ENCODE results near the gene BRSK2. TPM values are rescaled to one million over a fixed set of nuclear protein-coding genes. Genes with fewer than 3 reads are reported as not detected.
A peak's percentile ranks its signal among the peaks of the same experiment; 100 is the strongest.

Gene BRSK2
- total RNA-seq, 1 donor from 2014 or later, result 49.2 TPM

GRCh38 chr11:1389103-1389931, 417 bp upstream of the BRSK2 start:
- peaks cover 17% of the 10 kb centered on the region for H3K27me3 Mint-ChIP-seq
- DNase-seq (ENCODE audit: low spot score, unreplicated experiment), result peak; percentile 97
- no peak overlapping the region for H3K27ac Mint-ChIP-seq
- peak; percentile 20 for TF ChIP-seq CTCF (IDR thresholded peaks at IDR 0.05; ENCODE audit: unreplicated experiment)
- H3K9me3 Mint-ChIP-seq (ENCODE audit: low read depth), result peaks cover 3% of the 10 kb centered on the region
- H3K4me1 Mint-ChIP-seq (ENCODE audit: low read depth), result peaks cover 9% of the 10 kb centered on the region
- peak overlapping the region; percentile 68 for H3K4me3 Mint-ChIP-seq (ENCODE audit: low read depth)
- H3K36me3 Mint-ChIP-seq (ENCODE audit: insufficient read depth), result peaks cover 2% of the 10 kb centered on the region

GRCh38 chr11:1390569-1391164, 933 bp downstream of the BRSK2 start:
- Mint-ChIP-seq H3K4me3 (ENCODE audit: low read depth) (peak overlapping the region; percentile 78), H3K36me3 (ENCODE audit: insufficient read depth) (peaks cover 2% of the 10 kb centered on the region), H3K9me3 (ENCODE audit: low read depth) (peaks cover 3% of the 10 kb centered on the region), H3K27ac (no peak overlapping the region), H3K4me1 (ENCODE audit: low read depth) (peaks cover 9% of the 10 kb centered on the region), H3K27me3 (peaks cover 14% of the 10 kb centered on the region)
- no peak for TF ChIP-seq CTCF (IDR thresholded peaks at IDR 0.05; ENCODE audit: unreplicated experiment)
- peak; percentile 58 for DNase-seq (ENCODE audit: low spot score, unreplicated experiment)

- Mint-ChIP-seq H3K27ac (peak overlapping the region; percentile 85), H3K27me3 (peaks cover 14% of the 10 kb centered on the region)
- no peak for DNase-seq (ENCODE audit: low spot score, unreplicated experiment)
These were observed 1.7 kb downstream of the BRSK2 start for GRCh38 chr11:1391165-1392075.

GRCh38 chr11:1392111-1392510, 2.4 kb downstream of the BRSK2 start:
- Mint-ChIP-seq H3K4me1 (ENCODE audit: low read depth) (peaks cover 9% of the 10 kb centered on the region), H3K27me3 (peaks cover 9% of the 10 kb centered on the region), H3K9me3 (ENCODE audit: low read depth) (peaks cover 3% of the 10 kb centered on the region), H3K27ac (no peak overlapping the region), H3K4me3 (ENCODE audit: low read depth) (peak overlapping the region; percentile 78), H3K36me3 (ENCODE audit: insufficient read depth) (peaks cover 2% of the 10 kb centered on the region)
- TF ChIP-seq CTCF (IDR thresholded peaks at IDR 0.05; ENCODE audit: unreplicated experiment), result no peak
- DNase-seq (ENCODE audit: low spot score, unreplicated experiment), result no peak

More at GRCh38 chr11:1391165-1392075, 1.7 kb downstream of the BRSK2 start:
- peaks cover 9% of the 10 kb centered on the region for H3K4me1 Mint-ChIP-seq (ENCODE audit: low read depth)
- peaks cover 2% of the 10 kb centered on the region for H3K36me3 Mint-ChIP-seq (ENCODE audit: insufficient read depth)
- no peak for TF ChIP-seq CTCF (IDR thresholded peaks at IDR 0.05; ENCODE audit: unreplicated experiment)
- H3K4me3 Mint-ChIP-seq (ENCODE audit: low read depth), result peak overlapping the region; percentile 78
- H3K9me3 Mint-ChIP-seq (ENCODE audit: low read depth), result peaks cover 3% of the 10 kb centered on the region

- Mint-ChIP-seq H3K9me3 (ENCODE audit: low read depth) (peaks cover 3% of the 10 kb centered on the region), H3K4me3 (ENCODE audit: low read depth) (peak overlapping the region; percentile 78), H3K27me3 (peaks cover 5% of the 10 kb centered on the region), H3K4me1 (ENCODE audit: low read depth) (peaks cover 8% of the 10 kb centered on the region), H3K27ac (no peak overlapping the region), H3K36me3 (ENCODE audit: insufficient read depth) (peaks cover 2% of the 10 kb centered on the region)
- no peak for TF ChIP-seq CTCF (IDR thresholded peaks at IDR 0.05; ENCODE audit: unreplicated experiment)
- no peak for DNase-seq (ENCODE audit: low spot score, unreplicated experiment)
These were observed 2.8 kb downstream of the BRSK2 start for GRCh38 chr11:1392561-1392960.

Measured in progenitor cell of endocrine pancreas (in vitro differentiated cells).